ENCODE results near the gene SYNE1. TPM values are rescaled to one million over a fixed set of nuclear protein-coding genes. Genes with fewer than 3 reads are reported as not detected.

SYNE1 gene
- total and polyA plus RNA-seq, 2 of the 8 experiments (the other 6 are each of a cell fraction or from before 2014, with no cell fraction given), result 2.8 to 5.5 TPM

DNA sequence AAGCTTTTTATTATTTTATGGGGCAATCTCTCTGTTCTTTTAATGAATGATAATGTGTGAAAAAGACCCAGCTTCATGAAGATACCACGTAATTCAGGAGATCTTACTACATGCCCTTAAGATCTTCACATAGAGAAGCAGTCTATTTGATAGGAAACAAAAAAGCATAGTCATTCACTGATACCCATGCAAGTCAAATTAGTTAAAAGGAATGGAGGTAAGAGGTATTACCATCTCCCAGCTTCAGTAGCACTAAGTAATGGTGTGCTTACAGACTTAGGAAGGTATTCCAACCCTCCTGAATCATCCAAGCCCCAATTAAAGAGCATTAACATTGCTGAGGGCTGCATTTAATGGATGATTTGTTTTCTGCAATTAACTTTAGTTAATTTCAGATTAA, 364.7 kb downstream of the SYNE1 start:
- WGBS, 2 experiments (ENCODE audit: extremely low coverage in 1 of 2, insufficient coverage in 1 of 2, insufficient read length in 1 of 2, insufficient replicate concordance in 2 of 2, low coverage in 1 of 2, low lambda C conversion rate in 2 of 2, missing lambda C conversion rate in 1 of 2), result 95% methylated on average over 1 of the region's 1 CpG; no CpG with 5 or more reads in 1 of the 2 experiments
- TF ChIP-seq NANOG (IDR thresholded peaks at IDR 0.05; ENCODE audit: insufficient read depth, low read depth, low read length, poor library complexity, severe bottlenecking) (no peak), EZH2 (IDR thresholded peaks at IDR 0.05; ENCODE audit: low read depth, low read length, severe bottlenecking) (no peak), HDAC2 (IDR thresholded peaks at IDR 0.05; ENCODE audit: borderline replicate concordance in 1 of 2, low read depth in 2 of 2, low read length in 2 of 2) (no peak), CTBP2 (IDR thresholded peaks at IDR 0.05; ENCODE audit: borderline replicate concordance, insufficient read depth, insufficient read length, low read length) (no peak), HDAC6 (IDR thresholded peaks at IDR 0.05; ENCODE audit: low read depth, low read length) (no peak), RBBP5 (IDR thresholded peaks at IDR 0.05; ENCODE audit: borderline replicate concordance, low read depth, low read length) (no peak), BACH1 (IDR thresholded peaks at IDR 0.05; ENCODE audit: low read length) (no peak), EP300 (IDR thresholded peaks at IDR 0.05; ENCODE audit: borderline replicate concordance in 1 of 2, low read depth in 2 of 2, low read length in 2 of 2) (no peak), JUND (IDR thresholded peaks at IDR 0.05; ENCODE audit: low read length) (no peak), CHD1 (IDR thresholded peaks at IDR 0.05; ENCODE audit: low read depth, low read length) (no peak), CHD2 (IDR thresholded peaks at IDR 0.05; ENCODE audit: low read length) (no peak), RXRA (IDR thresholded peaks at IDR 0.05; ENCODE audit: insufficient read depth, low read depth, low read length) (no peak)

More for the DNA sequence above, 364.7 kb downstream of the SYNE1 start:
- no peaks in the 10 kb centered on the region for H3K9me3 ChIP-seq (ENCODE audit: insufficient read depth in 2 of 2, low read depth in 1 of 2, low read length in 1 of 2)
- no peaks in the 10 kb centered on the region for H3K79me2 ChIP-seq (ENCODE audit: control insufficient read depth in 1 of 2, insufficient read depth in 2 of 2, low read length in 2 of 2)
- no peak overlapping the region for H3K23ac ChIP-seq (ENCODE audit: insufficient read length)
- FAIRE-seq (no peak), DNase-seq (ENCODE audit: low read depth in 1 of 2, low spot score in 2 of 2) (no peak)
- no peaks in the 10 kb centered on the region for H4K20me1 ChIP-seq (replicated peaks in 1 of 2; ENCODE audit: control insufficient read depth in 1 of 2, insufficient read depth in 2 of 2, low read length in 2 of 2)
- no peaks in the 10 kb centered on the region for H3K23me2 ChIP-seq (ENCODE audit: low read depth, low read length)
- no peak overlapping the region for H2BK20ac ChIP-seq (ENCODE audit: low read length)
- no peak overlapping the region for H3K9ac ChIP-seq (replicated peaks in 1 of 4; ENCODE audit: extremely low read depth in 1 of 4, low read depth in 3 of 4, low read length in 3 of 4)
- H4K5ac ChIP-seq (ENCODE audit: insufficient read length, low read depth, low read length), result no peak overlapping the region
- no peaks in the 10 kb centered on the region for H3K36me3 ChIP-seq (ENCODE audit: control insufficient read depth in 2 of 4, insufficient read depth in 4 of 4, low read length in 3 of 4)
- no peak overlapping the region for H3K27ac ChIP-seq (ENCODE audit: low read depth, low read length)
- CTCF ChIA-PET (ENCODE audit: partially characterized antibody), result interaction anchor here (1.0 kb wide), 1 partner anchor 105 kb away, joined by 3 read pairs; no protein-coding TSS in a partner anchor
- H4K8ac ChIP-seq (ENCODE audit: extremely low read depth, insufficient read depth, low read length), result no peak overlapping the region
- no peaks in the 10 kb centered on the region for H3K79me1 ChIP-seq (ENCODE audit: low read depth, low read length)
- H2BK5ac ChIP-seq (ENCODE audit: low read depth, low read length), result no peak overlapping the region
- H3K4ac ChIP-seq (replicated peaks; ENCODE audit: insufficient read length, low read depth, low read length), result no peak overlapping the region
- H2BK15ac ChIP-seq (ENCODE audit: low read length), result no peak overlapping the region
- no peaks in the 10 kb centered on the region for H3K4me1 ChIP-seq (replicated peaks in 1 of 4; ENCODE audit: control insufficient read depth in 3 of 4, insufficient read depth in 4 of 4, low read length in 3 of 4)
- H3K27me3 ChIP-seq (replicated peaks in 1 of 4; ENCODE audit: control insufficient read depth in 3 of 4, extremely low read depth in 1 of 4, insufficient read depth in 3 of 4, low read length in 3 of 4), result no peaks in the 10 kb centered on the region
- H2AK5ac ChIP-seq (ENCODE audit: low read depth, low read length), result no peak overlapping the region
- no peak overlapping the region for H3K4me3 ChIP-seq (ENCODE audit: extremely low read depth in 1 of 4, insufficient read depth in 2 of 4, low read depth in 3 of 4, low read length in 4 of 4)
- no peak overlapping the region for H2BK12ac ChIP-seq (ENCODE audit: low read depth, low read length)
- H3K56ac ChIP-seq (replicated peaks; ENCODE audit: insufficient read length, low read depth, low read length), result no peak overlapping the region
- H3K4me2 ChIP-seq (ENCODE audit: insufficient read depth in 1 of 2, low read depth in 2 of 2, low read length in 2 of 2), result no peak overlapping the region
- no peak overlapping the region for H3K14ac ChIP-seq (ENCODE audit: insufficient read length)
- no peak overlapping the region for H2AFZ ChIP-seq (ENCODE audit: low read length)
- POLR2A ChIA-PET (ENCODE audit: partially characterized antibody), result no interaction called here
- no peak overlapping the region for H2BK120ac ChIP-seq (replicated peaks; ENCODE audit: low read depth, low read length)
- H3K18ac ChIP-seq (ENCODE audit: extremely low read depth, low read length), result no peak overlapping the region
- H4K91ac ChIP-seq (replicated peaks; ENCODE audit: insufficient read length, low read length), result no peak overlapping the region

All from H1 (cell line).